ENCODE data around the gene STK11. TPM values are rescaled to one million over a fixed set of nuclear protein-coding genes. Genes with fewer than 3 reads are reported as not detected.

Gene STK11
- total and polyA plus RNA-seq, 7 experiments from 2014 or later, result 13.9 to 91.3 (median 71.5) TPM

DNA sequence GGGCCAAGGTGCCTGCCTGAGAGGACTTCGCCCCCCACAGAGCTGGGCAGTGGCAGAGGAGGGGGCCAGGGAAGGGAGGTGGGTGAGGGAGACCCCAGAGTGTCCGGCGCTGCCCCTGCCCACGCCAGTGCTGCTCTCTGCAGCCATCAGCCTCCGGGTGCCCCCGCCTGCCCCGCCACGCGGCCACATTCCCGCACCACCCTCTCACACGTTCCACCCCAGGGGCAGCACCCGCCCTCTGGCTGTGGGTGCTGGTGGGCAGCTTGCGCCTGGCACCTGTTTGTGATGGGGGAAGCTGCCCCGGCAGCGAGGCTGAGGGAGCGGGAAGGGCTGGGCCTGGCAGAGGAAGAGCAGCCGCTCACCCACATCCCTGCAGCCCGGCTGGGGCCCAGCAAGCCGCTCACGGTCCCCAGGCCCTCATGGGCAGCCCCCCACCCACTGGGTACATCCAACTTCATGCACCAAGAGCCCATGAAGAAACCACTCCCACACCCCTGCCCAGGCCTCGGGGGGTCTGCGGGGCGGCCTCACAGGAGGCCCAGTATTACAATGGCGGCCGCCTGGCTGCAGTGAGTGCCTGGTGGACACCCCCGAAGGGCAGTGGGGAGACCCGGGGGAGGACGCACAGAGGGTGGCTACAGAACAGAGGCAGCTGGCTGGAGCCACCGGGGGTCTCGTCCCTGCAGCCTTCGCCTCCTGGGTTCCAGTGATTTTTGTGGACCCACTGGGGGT is 45.5 kb upstream of the STK11 start:
- no peaks in the 10 kb centered on the region for H3K9me3 ChIP-seq (ENCODE audit: control insufficient read depth in 2 of 3, low read length in 3 of 3)
- Mint-ChIP-seq H3K9me3 (no peaks in the 10 kb centered on the region), H3K27me3 (no peaks in the 10 kb centered on the region), H3K27ac (no peak overlapping the region), H3K36me3 (peaks cover 0 to 1% (median 0%) of the 10 kb centered on the region in 5 donors), H3K4me1 (peaks cover 4 to 9% (median 8%) of the 10 kb centered on the region in 7 donors), H3K4me3 (no peak overlapping the region)
- H3K4me3 ChIP-seq (ENCODE audit: low read length), result no peak overlapping the region
- H3K27ac ChIP-seq (ENCODE audit: low read depth, low read length), result no peak overlapping the region
- intact Hi-C loops (cut with micrococcal nuclease), result no loop called here
- ATAC-seq (no peak), DNase-seq (no peak)
- no peaks in the 10 kb centered on the region for H3K4me1 ChIP-seq (ENCODE audit: control insufficient read depth in 2 of 2, insufficient read depth in 2 of 2, low read length in 2 of 2)
- POLR2A ChIA-PET, result no interaction called here
- CTCF ChIA-PET, result no interaction called here
- H3K27me3 ChIP-seq (ENCODE audit: control insufficient read depth in 2 of 2, insufficient read depth in 2 of 2, low read length in 2 of 2), result no peaks in the 10 kb centered on the region
- H3K36me3 ChIP-seq (ENCODE audit: control insufficient read depth in 2 of 3, insufficient read depth in 3 of 3, low read length in 3 of 3), result peaks cover 0 to 17% (median 0%) of the 10 kb centered on the region in 3 experiments

- Mint-ChIP-seq H3K9me3 (no peaks in the 10 kb centered on the region), H3K4me3 (no peak overlapping the region), H3K36me3 (peaks cover 0 to 6% (median 0%) of the 10 kb centered on the region in 5 donors), H3K27ac (peak overlapping the region in 1 of 9 donors; percentile 43), H3K4me1 (peaks cover 4 to 9% (median 7%) of the 10 kb centered on the region in 7 donors), H3K27me3 (no peaks in the 10 kb centered on the region)
- H3K27ac ChIP-seq (ENCODE audit: low read depth, low read length), result no peak overlapping the region
- DNase-seq (no peak), ATAC-seq (no peak)
- intact Hi-C loops (cut with micrococcal nuclease), result no loop called here
- H3K36me3 ChIP-seq (ENCODE audit: control insufficient read depth in 2 of 3, insufficient read depth in 3 of 3, low read length in 3 of 3), result peaks cover 0 to 18% (median 0%) of the 10 kb centered on the region in 3 experiments
- no peak overlapping the region for H3K4me3 ChIP-seq (ENCODE audit: low read length)
- H3K4me1 ChIP-seq (ENCODE audit: control insufficient read depth in 2 of 2, insufficient read depth in 2 of 2, low read length in 2 of 2), result no peaks in the 10 kb centered on the region
- ChIA-PET CTCF (no interaction called here), POLR2A (interaction anchor here (0.5 kb wide), 1 partner anchor 49 kb away, joined by 3 read pairs; no protein-coding TSS in a partner anchor)
- H3K9me3 ChIP-seq (ENCODE audit: control insufficient read depth in 2 of 3, low read length in 3 of 3), result no peaks in the 10 kb centered on the region
- no peaks in the 10 kb centered on the region for H3K27me3 ChIP-seq (ENCODE audit: control insufficient read depth in 2 of 2, insufficient read depth in 2 of 2, low read length in 2 of 2)
Observed at GRCh38 chr19:1161716-1162115, 43.9 kb upstream of the STK11 start.

GRCh38 chr19:1162404-1163282 is 42.9 kb upstream of the STK11 start:
- no peak for DNase-seq
- no peak overlapping the region for H3K27ac ChIP-seq (ENCODE audit: low read depth, low read length)
- H3K4me3 ChIP-seq (ENCODE audit: low read length), result no peak overlapping the region
- no peaks in the 10 kb centered on the region for H3K4me1 ChIP-seq (ENCODE audit: control insufficient read depth in 2 of 2, insufficient read depth in 2 of 2, low read length in 2 of 2)
- Mint-ChIP-seq H3K4me1 (peaks cover 4 to 9% (median 7%) of the 10 kb centered on the region in 7 donors), H3K9me3 (no peaks in the 10 kb centered on the region), H3K36me3 (peaks cover 0 to 6% (median 0%) of the 10 kb centered on the region in 5 donors), H3K4me3 (peak overlapping the region in 1 of 10 donors; percentile 37), H3K27me3 (no peaks in the 10 kb centered on the region), H3K27ac (peak overlapping the region in 3 of 9 donors; percentile 32 to 62 (median 57))
- intact Hi-C loops (cut with micrococcal nuclease), result no loop called here
- ChIA-PET POLR2A (interaction anchor here (0.6 kb wide), 1 partner anchor 308 kb away, joined by 4 read pairs; no protein-coding TSS in a partner anchor), CTCF (no interaction called here)
- H3K36me3 ChIP-seq (ENCODE audit: control insufficient read depth in 2 of 3, insufficient read depth in 3 of 3, low read length in 3 of 3), result peaks cover 0 to 25% (median 0%) of the 10 kb centered on the region in 3 experiments
- ATAC-seq, result peak; percentile 3
- no peaks in the 10 kb centered on the region for H3K9me3 ChIP-seq (ENCODE audit: control insufficient read depth in 2 of 3, low read length in 3 of 3)
- H3K27me3 ChIP-seq (ENCODE audit: control insufficient read depth in 2 of 2, insufficient read depth in 2 of 2, low read length in 2 of 2), result no peaks in the 10 kb centered on the region

- DNase-seq (no peak), ATAC-seq (peak; percentile 8)
- H3K4me1 Mint-ChIP-seq, result peaks cover 4 to 9% (median 7%) of the 10 kb centered on the region in 7 donors
- H3K27ac Mint-ChIP-seq, result peak overlapping the region in 2 of 9 donors; percentile 32 to 62
- intact Hi-C loops (cut with micrococcal nuclease), result no loop called here
- POLR2A ChIA-PET, result no interaction called here
- H3K9me3 ChIP-seq (ENCODE audit: control insufficient read depth in 2 of 3, low read length in 3 of 3), result no peaks in the 10 kb centered on the region
- no peaks in the 10 kb centered on the region for H3K27me3 Mint-ChIP-seq
- H3K36me3 Mint-ChIP-seq, result peaks cover 0 to 6% (median 0%) of the 10 kb centered on the region in 5 donors
- CTCF ChIA-PET, result no interaction called here
- peaks cover 0 to 24% (median 0%) of the 10 kb centered on the region in 3 experiments for H3K36me3 ChIP-seq (ENCODE audit: control insufficient read depth in 2 of 3, insufficient read depth in 3 of 3, low read length in 3 of 3)
- no peak overlapping the region for H3K27ac ChIP-seq (ENCODE audit: low read depth, low read length)
- no peaks in the 10 kb centered on the region for H3K4me1 ChIP-seq (ENCODE audit: control insufficient read depth in 2 of 2, insufficient read depth in 2 of 2, low read length in 2 of 2)
- H3K4me3 ChIP-seq (ENCODE audit: low read length), result no peak overlapping the region
- no peaks in the 10 kb centered on the region for H3K27me3 ChIP-seq (ENCODE audit: control insufficient read depth in 2 of 2, insufficient read depth in 2 of 2, low read length in 2 of 2)
- H3K9me3 Mint-ChIP-seq, result no peaks in the 10 kb centered on the region
- no peak overlapping the region for H3K4me3 Mint-ChIP-seq
Observed at GRCh38 chr19:1163283-1163933, 42.2 kb upstream of the STK11 start.

GRCh38 chr19:1163934-1164683 is 41.5 kb upstream of the STK11 start:
- Mint-ChIP-seq H3K4me3 (no peak overlapping the region), H3K4me1 (peaks cover 4 to 12% (median 8%) of the 10 kb centered on the region in 7 donors), H3K27me3 (no peaks in the 10 kb centered on the region), H3K27ac (no peak overlapping the region), H3K36me3 (peaks cover 0 to 6% (median 0%) of the 10 kb centered on the region in 5 donors), H3K9me3 (no peaks in the 10 kb centered on the region)
- no peaks in the 10 kb centered on the region for H3K9me3 ChIP-seq (ENCODE audit: control insufficient read depth in 2 of 3, low read length in 3 of 3)
- ATAC-seq (no peak), DNase-seq (no peak)
- H3K4me1 ChIP-seq (ENCODE audit: control insufficient read depth in 2 of 2, insufficient read depth in 2 of 2, low read length in 2 of 2), result no peaks in the 10 kb centered on the region
- POLR2A ChIA-PET, result no interaction called here
- no peak overlapping the region for H3K27ac ChIP-seq (ENCODE audit: low read depth, low read length)
- no peaks in the 10 kb centered on the region for H3K27me3 ChIP-seq (ENCODE audit: control insufficient read depth in 2 of 2, insufficient read depth in 2 of 2, low read length in 2 of 2)
- CTCF ChIA-PET, result no interaction called here
- peaks cover 0 to 21% (median 0%) of the 10 kb centered on the region in 3 experiments for H3K36me3 ChIP-seq (ENCODE audit: control insufficient read depth in 2 of 3, insufficient read depth in 3 of 3, low read length in 3 of 3)
- intact Hi-C loops (cut with micrococcal nuclease), result no loop called here
- no peak overlapping the region for H3K4me3 ChIP-seq (ENCODE audit: low read length)

All from naive thymus-derived CD4-positive, alpha-beta T cell (primary cell).